ENCODE measurements around the gene EDEM3. TPM values are rescaled to one million over a fixed set of nuclear protein-coding genes. Genes with fewer than 3 reads are reported as not detected.

Gene EDEM3
- total and polyA plus RNA-seq, 9 of the 15 experiments (the other 6 are each of a cell fraction or from before 2014, with no cell fraction given): 15.8 to 46.6 (median 28.0) TPM

- TF ChIP-seq ZBTB40 (IDR thresholded peaks at IDR 0.05): no peak
- no peak for TF ChIP-seq ZBTB40 (CRISPR knock-in tag; IDR thresholded peaks at IDR 0.05)
- no peak for TF ChIP-seq ATF7 (IDR thresholded peaks at IDR 0.05)
- no peak for TF ChIP-seq ZBTB1 (CRISPR knock-in tag; IDR thresholded peaks at IDR 0.05; ENCODE audit: borderline replicate concordance, low read depth)
- TF ChIP-seq MTA3 (IDR thresholded peaks at IDR 0.05; ENCODE audit: borderline replicate concordance): no peak
- no peak for TF ChIP-seq HOMEZ (CRISPR knock-in tag; IDR thresholded peaks at IDR 0.05)
- no peak for TF ChIP-seq ZNF184 (CRISPR knock-in tag; IDR thresholded peaks at IDR 0.05)
- no peak for TF ChIP-seq ZNF280A (IDR thresholded peaks at IDR 0.05; ENCODE audit: low read depth, partially characterized antibody)
- no peak for TF ChIP-seq PURB (CRISPR knock-in tag; IDR thresholded peaks at IDR 0.05; ENCODE audit: low read depth)
- no peak for TF ChIP-seq SMC3 (conservative IDR thresholded peaks at IDR 0.05; ENCODE audit: insufficient read depth, low read depth, low read length)
- TF ChIP-seq ARID1B (IDR thresholded peaks at IDR 0.05): peak; percentile 30; the same call in 1 of the 2 replicates
- no peak for TF ChIP-seq JUNB (CRISPR knock-in tag; conservative IDR thresholded peaks at IDR 0.05)
- peak; percentile 32; the same call in 1 of the 2 replicates for TF ChIP-seq NCOR1 (IDR thresholded peaks at IDR 0.05)
- TF ChIP-seq POLR2AphosphoS2 (IDR thresholded peaks at IDR 0.05; ENCODE audit: low read length): no peak
- TF ChIP-seq ILK (tag; IDR thresholded peaks at IDR 0.05; ENCODE audit: borderline replicate concordance, low read depth): no peak
- TF ChIP-seq ZNF780A (CRISPR knock-in tag; IDR thresholded peaks at IDR 0.05): no peak
- TF ChIP-seq SMARCA5 (IDR thresholded peaks at IDR 0.05): no peak
These were observed 8.6 kb downstream of the EDEM3 start (continued) for GRCh38 chr1:184745929-184746638.

Measured in K562 (cell line).